Prostate gland (tissue), 2 donors: ENCODE data around the gene JAKMIP2. TPM values are rescaled to one million over a fixed set of nuclear protein-coding genes. Genes with fewer than 3 reads are reported as not detected.

Source experiments
- DNase-seq: peaks from one replicate; pipeline ENCODE4 v3.0.0-alpha.2; 2019; ENCODE audit warnings: low spot score
- H3K27ac ChIP-seq, 2 donors: fragments of 200-600 bp; sonication (generic); 2 replicates each; pipeline ENCODE4 v1.5.1; 2017 to 2019
- H3K27me3 ChIP-seq: fragments of 200-600 bp; sonication (generic); replicated peaks from 2 replicates; pipeline ENCODE4 v1.5.1; 2019; ENCODE audit not compliant: insufficient read depth
- H3K36me3 ChIP-seq, 2 donors: fragments of 200-600 bp; sonication (generic); 1 replicate in 1 of 2; 2 replicates in 1 of 2; pipeline versions ENCODE4 v1.5.1 to v1.8.1; 2017 to 2019
- H3K4me1 ChIP-seq: fragments of 200-600 bp; sonication (generic); replicated peaks from 2 replicates; pipeline ENCODE4 v1.5.1; 2019
- H3K4me3 ChIP-seq, 2 donors: fragments of 200-600 bp; sonication (generic); 2 replicates each; pipeline ENCODE4 v1.5.1; 2017 to 2019
- H3K9me3 ChIP-seq: fragments of 200-600 bp; sonication (generic); 2 replicates; pipeline ENCODE4 v1.5.1; 2017
- CTCF ChIP-seq, 4 experiments: fragments of 200-600 bp in 2 of 4; fragments of 450-650 bp in 2 of 4; sonication (generic) in 2 of 4; IDR thresholded peaks; 1 replicate in 3 of 4; 2 replicates in 1 of 4; pipeline ENCODE4 v1.5.1; 2016 to 2019; ENCODE audit warnings: antibody characterized with exemption in 4 of 4, mild to moderate bottlenecking in 2 of 4, moderate library complexity in 2 of 4
- POLR2A ChIP-seq: fragments of 450-650 bp; IDR thresholded peaks from one replicate; pipeline ENCODE4 v1.6.1; 2016; ENCODE audit warnings: antibody characterized with exemption, mild to moderate bottlenecking
- POLR2AphosphoS5 ChIP-seq: sonication (generic); formaldehyde crosslinking; IDR thresholded peaks from one replicate; pipeline ENCODE4 v1.6.1; 2017; ENCODE audit warnings: antibody characterized with exemption
- WGBS: methylation state at CpG from one replicate; pipeline ENCODE4 v1.1.5; 2018; 5-methylcytosine and 5-hydroxymethylcytosine counted together
- intact Hi-C: fragments of 100-400 bp; cut with DNase I; formaldehyde crosslinking; loops from one replicate; pipeline ENCODE4 v1.14.2; 2022
- total RNA-seq, 2 donors: library from RNA; depleted of rRNA; stranded (reverse); fragments of >200 nt; gene quantifications; one replicate each; pipeline ENCODE4 v1.1.0, GENCODE V29; 2016

Gene JAKMIP2
- total RNA-seq, 2 donors from 2014 or later: 0.85 to 1.2 TPM

GRCh38 chr5:147658293-147658932, 124.1 kb downstream of the JAKMIP2 start:
- Histone ChIP-seq H3K4me3 (no peak overlapping the region), H3K36me3 (no peaks in the 10 kb centered on the region), H3K4me1 (no peaks in the 10 kb centered on the region), H3K27me3 (no peaks in the 10 kb centered on the region), H3K27ac (no peak overlapping the region), H3K9me3 (no peaks in the 10 kb centered on the region)
- intact Hi-C loops: no loop called here
- WGBS: 92% methylated on average over 8 of the region's 8 CpGs
- no peak for DNase-seq
- no peak for TF ChIP-seq POLR2A
- TF ChIP-seq CTCF (IDR thresholded peaks at IDR 0.05): no peak

- Histone ChIP-seq H3K9me3 (no peaks in the 10 kb centered on the region), H3K27me3 (no peaks in the 10 kb centered on the region), H3K36me3 (no peaks in the 10 kb centered on the region), H3K4me1 (no peaks in the 10 kb centered on the region), H3K27ac (no peak overlapping the region), H3K4me3 (no peak overlapping the region)
- intact Hi-C loops: no loop called here
- no peak for TF ChIP-seq POLR2AphosphoS5
- TF ChIP-seq POLR2A: no peak
- TF ChIP-seq CTCF (IDR thresholded peaks at IDR 0.05): no peak
- DNase-seq: no peak
- 93% methylated on average over 1 of the region's 1 CpG for WGBS
Observed at GRCh38 chr5:147648597-147648996, 133.9 kb downstream of the JAKMIP2 start.

GRCh38 chr5:147645197-147645596, 137.3 kb downstream of the JAKMIP2 start:
- intact Hi-C loops: no loop called here
- 80% methylated on average over 11 of the region's 11 CpGs for WGBS
- no peak for TF ChIP-seq POLR2A
- TF ChIP-seq POLR2AphosphoS5: no peak
- no peak for TF ChIP-seq CTCF (IDR thresholded peaks at IDR 0.05)
- DNase-seq: no peak
- Histone ChIP-seq H3K36me3 (no peaks in the 10 kb centered on the region), H3K27me3 (no peaks in the 10 kb centered on the region), H3K27ac (no peak overlapping the region), H3K4me3 (no peak overlapping the region), H3K9me3 (no peaks in the 10 kb centered on the region), H3K4me1 (no peaks in the 10 kb centered on the region)

- TF ChIP-seq POLR2AphosphoS5 (no peak), CTCF (IDR thresholded peaks at IDR 0.05) (no peak)
- Histone ChIP-seq H3K9me3 (no peaks in the 10 kb centered on the region), H3K4me3 (no peak overlapping the region), H3K4me1 (no peaks in the 10 kb centered on the region), H3K27me3 (no peaks in the 10 kb centered on the region), H3K27ac (no peak overlapping the region), H3K36me3 (no peaks in the 10 kb centered on the region)
- no peak for DNase-seq
- 54% methylated on average over 1 of the region's 1 CpG for WGBS
- intact Hi-C loops: no loop called here
Observed at GRCh38 chr5:147644460-147644859, 138.1 kb downstream of the JAKMIP2 start.

- H3K36me3 ChIP-seq: no peaks in the 10 kb centered on the region
- H3K27ac ChIP-seq: no peak overlapping the region
- DNase-seq: no peak
- H3K4me3 ChIP-seq: no peak overlapping the region
- no peaks in the 10 kb centered on the region for H3K9me3 ChIP-seq
- no peaks in the 10 kb centered on the region for H3K27me3 ChIP-seq
- H3K4me1 ChIP-seq: no peaks in the 10 kb centered on the region
- 81% methylated on average over 1 of the region's 1 CpG for WGBS
- TF ChIP-seq CTCF (IDR thresholded peaks at IDR 0.05) (no peak), POLR2AphosphoS5 (no peak), POLR2A (no peak)
- intact Hi-C loops: no loop called here
Observed at GRCh38 chr5:147643142-147643541, 139.4 kb downstream of the JAKMIP2 start.
